Ovary (tissue), 9 donors: ENCODE data around the gene TRAPPC10. TPM values are rescaled to one million over a fixed set of nuclear protein-coding genes. Genes with fewer than 3 reads are reported as not detected.

Experiments
- DNase-seq, 5 donors: peaks; one replicate each; pipeline ENCODE4 v3.0.0-alpha.2; 2019 to 2020
- H3K27ac ChIP-seq, 2 donors: fragments of 200-600 bp; one replicate each; pipeline versions ENCODE4 v1.5.1 to v1.8.0; 2019 to 2022
- H3K27me3 ChIP-seq: fragments of 200-600 bp; one replicate; pipeline ENCODE4 v1.8.0; 2022
- H3K36me3 ChIP-seq: fragments of 200-600 bp; sonication (generic); one replicate; pipeline ENCODE4 v1.5.1; 2019
- H3K4me1 ChIP-seq: one replicate; pipeline ENCODE4 v1.8.1; 2013; ENCODE audit warnings: mild to moderate bottlenecking, moderate library complexity; ENCODE audit not compliant: insufficient read depth
- H3K4me3 ChIP-seq: fragments of 200-600 bp; sonication (generic); one replicate; pipeline ENCODE4 v1.5.1; 2017
- H3K9me3 ChIP-seq, 2 donors: fragments of 200-600 bp in 1 of 2; sonication (generic) in 1 of 2; one replicate each; pipeline versions ENCODE4 v1.5.1 to v1.8.1; 2013 to 2019; ENCODE audit warnings: mild to moderate bottlenecking in 1 of 2, moderate library complexity in 1 of 2
- CTCF ChIP-seq, 3 donors: fragments of 450-650 bp in 2 of 3; fragments of 200-600 bp in 1 of 3; IDR thresholded peaks; one replicate each; pipeline versions ENCODE4 v1.5.1 to v1.8.0; 2016 to 2022; ENCODE audit warnings: antibody characterized with exemption in 3 of 3, mild to moderate bottlenecking in 1 of 3
- EP300 ChIP-seq: sonication (generic); formaldehyde crosslinking; IDR thresholded peaks from one replicate; pipeline ENCODE4 v1.6.1; 2017; ENCODE audit warnings: antibody characterized with exemption
- POLR2A ChIP-seq: fragments of 450-650 bp; IDR thresholded peaks from one replicate; pipeline ENCODE4 v1.6.1; 2017; ENCODE audit warnings: antibody characterized with exemption, mild to moderate bottlenecking, moderate library complexity
- WGBS, 3 donors: extraction: QIAGEN DNeasy Blood & Tissue Kit in 1 of 3; methylation state at CpG; one replicate each; pipeline versions ENCODE4 v1.1.5 to v1.1.7; 2013 to 2017; 5-methylcytosine and 5-hydroxymethylcytosine counted together
- intact Hi-C, 4 donors: fragments of 100-400 bp; cut with DNase I; formaldehyde crosslinking; loops; one replicate each; pipeline versions ENCODE4 v1.11.0 to v1.15.1; 2022 to 2023
- polyA plus RNA-seq, 2 donors: library from polyadenylated mRNA; stranded (reverse); fragments of 200-250 nt in 1 of 2; fragments of 350-450 nt in 1 of 2; fragmentation: Illumina TruSeq in 1 of 2; extraction: RNeasy Lipid Tissue Mini Kit (QIAGEN cat#74804) in 1 of 2; gene quantifications; one replicate each; pipeline ENCODE4 v1.2.3, GENCODE V29; 2013 to 2014
- total RNA-seq, 7 donors: library from RNA; depleted of rRNA in 2 of 7; stranded (reverse); fragments of >200 nt in 2 of 7; fragmentation: NEBNext Ultra II Directional in 3 of 7; extraction: Animal tissue kit (Norgen Biotek cat#: 25700) in 3 of 7; gene quantifications; one replicate each; pipeline versions ENCODE4 v1.1.0 to v1.2.4, GENCODE V29; 2016 to 2023
- donor health status: DM: no; HTN: no; CAD: no; lungs with moderate emphysema.
- donor health status: DM: no; HTN: no; CAD: no.
- donor health status: Bipolar disorder and iron deficiency.
- donor health status: DM: yes; HTN: yes; CAD: no.
- donor health status: DM: no; HTN: no; CAD: no.
- donor health status: DM: yes; HTN: yes; CAD: no.

The TRAPPC10 gene
- total and polyA plus RNA-seq, 9 donors: 7.9 to 30.1 (median 21.3) TPM

- WGBS, 3 donors: 42 to 65% (median 49%) methylated on average over 22 of the region's 22 CpGs
- Histone ChIP-seq H3K4me3 (no peak overlapping the region), H3K9me3 (no peaks in the 10 kb centered on the region), H3K27me3 (no peaks in the 10 kb centered on the region), H3K36me3 (no peaks in the 10 kb centered on the region), H3K27ac (peak overlapping the region in 1 of 2 donors; percentile 32), H3K4me1 (peaks cover 12% of the 10 kb centered on the region)
- DNase-seq: no peak
- TF ChIP-seq CTCF (IDR thresholded peaks at IDR 0.05) (no peak), EP300 (no peak), POLR2A (no peak)
- intact Hi-C loops: no loop called here
Observed at GRCh38 chr21:43986544-43987451, 25.3 kb upstream of the TRAPPC10 start.

- intact Hi-C loops: no loop called here
- no peaks in the 10 kb centered on the region for H3K27me3 ChIP-seq
- peaks cover 13% of the 10 kb centered on the region for H3K4me1 ChIP-seq
- H3K9me3 ChIP-seq: no peaks in the 10 kb centered on the region
- no peak for DNase-seq
- TF ChIP-seq POLR2A (no peak), CTCF (IDR thresholded peaks at IDR 0.05) (no peak), EP300 (no peak)
- H3K4me3 ChIP-seq: no peak overlapping the region
- H3K36me3 ChIP-seq: no peaks in the 10 kb centered on the region
- WGBS, 3 donors: 19 to 39% (median 22%) methylated on average over 6 of the region's 6 CpGs
- H3K27ac ChIP-seq: peak overlapping the region in 1 of 2 donors; percentile 32
Observed at GRCh38 chr21:43987509-43987908, 24.6 kb upstream of the TRAPPC10 start.

- H3K36me3 ChIP-seq: no peaks in the 10 kb centered on the region
- DNase-seq: no peak
- TF ChIP-seq POLR2A: no peak
- no peak for TF ChIP-seq EP300
- TF ChIP-seq CTCF (IDR thresholded peaks at IDR 0.05): no peak
- H3K27ac ChIP-seq: peak overlapping the region in 1 of 2 donors; percentile 32
- peaks cover 13% of the 10 kb centered on the region for H3K4me1 ChIP-seq
- intact Hi-C loops: no loop called here
- H3K27me3 ChIP-seq: no peaks in the 10 kb centered on the region
- WGBS, 3 donors: 74 to 80% (median 76%) methylated on average over 9 of the region's 9 CpGs
- no peaks in the 10 kb centered on the region for H3K9me3 ChIP-seq
- no peak overlapping the region for H3K4me3 ChIP-seq
Observed at GRCh38 chr21:43988016-43988415, 24.1 kb upstream of the TRAPPC10 start.

- Histone ChIP-seq H3K4me1 (peaks cover 13% of the 10 kb centered on the region), H3K36me3 (no peaks in the 10 kb centered on the region), H3K27me3 (no peaks in the 10 kb centered on the region), H3K9me3 (no peaks in the 10 kb centered on the region), H3K4me3 (no peak overlapping the region), H3K27ac (no peak overlapping the region)
- TF ChIP-seq EP300 (no peak), POLR2A (no peak), CTCF (IDR thresholded peaks at IDR 0.05) (no peak)
- intact Hi-C loops: no loop called here
- WGBS, 3 donors: 75 to 79% (median 75%) methylated on average over 23 of the region's 23 CpGs
- DNase-seq: no peak
Observed at GRCh38 chr21:43988506-43989230, 23.4 kb upstream of the TRAPPC10 start.
